ENCODE measurements around the gene CNPY4.

CNPY4 gene

GRCh38 chr7:100091411-100092181, 27.8 kb upstream of the CNPY4 start:
- DNase-seq (ENCODE audit: low read depth, low spot score), result peak; percentile 52

- no peak for DNase-seq (ENCODE audit: low read depth, low spot score)
Measured at GRCh38 chr7:100093054-100093453, 26.4 kb upstream of the CNPY4 start.

GRCh38 chr7:100093498-100093897, 25.9 kb upstream of the CNPY4 start:
- DNase-seq (ENCODE audit: low read depth, low spot score), result no peak

GRCh38 chr7:100093925-100094486, 25.4 kb upstream of the CNPY4 start:
- DNase-seq (ENCODE audit: low read depth, low spot score), result peak; percentile 32

- no peak for DNase-seq (ENCODE audit: low read depth, low spot score)
Measured at GRCh38 chr7:100095289-100095688, 24.1 kb upstream of the CNPY4 start.

- no peak for DNase-seq (ENCODE audit: low read depth, low spot score)
Measured at GRCh38 chr7:100095704-100096103, 23.7 kb upstream of the CNPY4 start.

- no peak for DNase-seq (ENCODE audit: low read depth, low spot score)
Measured at GRCh38 chr7:100098913-100099312, 20.5 kb upstream of the CNPY4 start.

- no peak for DNase-seq (ENCODE audit: low read depth, low spot score)
Measured at GRCh38 chr7:100099452-100099851, 20.0 kb upstream of the CNPY4 start.

- DNase-seq (ENCODE audit: low read depth, low spot score), result peak; percentile 95
Measured at GRCh38 chr7:100100420-100101015, 18.9 kb upstream of the CNPY4 start.

GRCh38 chr7:100101016-100101862, 18.2 kb upstream of the CNPY4 start, which contains the start of the genes AP4M1 and MCM7:
TSS of gene AP4M1 (plus strand) at chr7:100101643. CDS start at chr7:100101715, 72 bp downstream.
TSS of gene MCM7 (minus strand) at chr7:100101397. CDS start at chr7:100101294, 103 bp downstream.
- peak; percentile 100 for DNase-seq (ENCODE audit: low read depth, low spot score)

- peak; percentile 52 for DNase-seq (ENCODE audit: low read depth, low spot score)
Measured at GRCh38 chr7:100102950-100103840, 16.2 kb upstream of the CNPY4 start.

- DNase-seq (ENCODE audit: low read depth, low spot score), result no peak
Measured at GRCh38 chr7:100105534-100105933, 13.9 kb upstream of the CNPY4 start.

- DNase-seq (ENCODE audit: low read depth, low spot score), result no peak
Measured at GRCh38 chr7:100106633-100107032, 12.8 kb upstream of the CNPY4 start.

- no peak for DNase-seq (ENCODE audit: low read depth, low spot score)
Measured at GRCh38 chr7:100107125-100107737, 12.2 kb upstream of the CNPY4 start.

GRCh38 chr7:100107890-100108289, 11.5 kb upstream of the CNPY4 start:
- no peak for DNase-seq (ENCODE audit: low read depth, low spot score)

- DNase-seq (ENCODE audit: low read depth, low spot score), result peak; percentile 36
Measured at GRCh38 chr7:100109521-100110163, 9.8 kb upstream of the CNPY4 start.

- DNase-seq (ENCODE audit: low read depth, low spot score), result no peak
Measured at GRCh38 chr7:100111156-100111555, 8.3 kb upstream of the CNPY4 start.

- DNase-seq (ENCODE audit: low read depth, low spot score), result no peak
Measured at GRCh38 chr7:100111914-100112313, 7.5 kb upstream of the CNPY4 start.

GRCh38 chr7:100115026-100115425, 4.4 kb upstream of the CNPY4 start:
- DNase-seq (ENCODE audit: low read depth, low spot score), result peak; percentile 49

All from ELF-1 (cell line).